GM12892 (cell line): ENCODE measurements around the gene C1GALT1.

ENCODE experiments used
- POLR2A ChIP-seq: IDR thresholded peaks from 2 replicates; pipeline ENCODE4 v1.6.1; 2011; ENCODE audit warnings: low read depth, low read length, control low read depth
- POLR2AphosphoS5 ChIP-seq: IDR thresholded peaks from 2 replicates; pipeline ENCODE4 v1.6.1; 2011; ENCODE audit warnings: low read depth, low read length, control low read depth
- TAF1 ChIP-seq: IDR thresholded peaks from 2 replicates; pipeline ENCODE4 v1.6.1; 2011; ENCODE audit warnings: low read depth, mild to moderate bottlenecking, control low read depth, low read length, borderline replicate concordance

GRCh38 chr7:7257899-7258692, 75.8 kb downstream of the C1GALT1 start:
- no peak for TF ChIP-seq POLR2A
- TF ChIP-seq POLR2AphosphoS5 = no peak
- TF ChIP-seq TAF1 = no peak
